Activated naive CD4-positive, alpha-beta T cell treated with anti-CD3 and anti-CD28 coated beads for 36 hours (primary cell): Measurements from ENCODE around the gene DLK1. TPM values are rescaled to one million over a fixed set of nuclear protein-coding genes. Genes with fewer than 3 reads are reported as not detected.

Source experiments
- CTCF ChIA-PET: fragments of 350-600 bp; sonication (Branson Sonifier 250); formaldehyde crosslinking; loops from one replicate; lab custom pipeline; 2021; ENCODE audit warnings: antibody characterized with exemption; lab: Charles Lee
- DNase-seq: peaks from one replicate; pipeline ENCODE4 v3.0.0-alpha.2; 2020
- H3K27ac Mint-ChIP-seq: one replicate; pipeline ENCODE4 v1.8.0; 2021; ENCODE audit warnings: mild to moderate bottlenecking, mixed read lengths
- H3K27me3 Mint-ChIP-seq: one replicate; pipeline ENCODE4 v1.8.0; 2021; ENCODE audit warnings: low read depth, mixed read lengths
- H3K36me3 Mint-ChIP-seq: one replicate; pipeline ENCODE4 v1.8.0; 2021; ENCODE audit warnings: low read depth, mixed read lengths
- H3K4me1 Mint-ChIP-seq: one replicate; pipeline ENCODE4 v1.8.0; 2021; ENCODE audit warnings: low read depth, mixed read lengths
- H3K4me3 Mint-ChIP-seq: one replicate; pipeline ENCODE4 v1.8.0; 2021; ENCODE audit warnings: mild to moderate bottlenecking, moderate library complexity, mixed read lengths
- H3K9me3 Mint-ChIP-seq: one replicate; pipeline ENCODE4 v1.8.0; 2021; ENCODE audit warnings: mixed read lengths
- intact Hi-C: fragments of 100-400 bp; cut with micrococcal nuclease; formaldehyde crosslinking; loops from one replicate; pipeline ENCODE4 v1.15.1; 2023
- total RNA-seq, 2 experiments: library from RNA; stranded (reverse); gene quantifications; one replicate each; pipeline ENCODE4 v1.2.3, GENCODE V29; 2021

DLK1 gene
- total RNA-seq, 2 experiments from 2014 or later = not detected

DNA sequence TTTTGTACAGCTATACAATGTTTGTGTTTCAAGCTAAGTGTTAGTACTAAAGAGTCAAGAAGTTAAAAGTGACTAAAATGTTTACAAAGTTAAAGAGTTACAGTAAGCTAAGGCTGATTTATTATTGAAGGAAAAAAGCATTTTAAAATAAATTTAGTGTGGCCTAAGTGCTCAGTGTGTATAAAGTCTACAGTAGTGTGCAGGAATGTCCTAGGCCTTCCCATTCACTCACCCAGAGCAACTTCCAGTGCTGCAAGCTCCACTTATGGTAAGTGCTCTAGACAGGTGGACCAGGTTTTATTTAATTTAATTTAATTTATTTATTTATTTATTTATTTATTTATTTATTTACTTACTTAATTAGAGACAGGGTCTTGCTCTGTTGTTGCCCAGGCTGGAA, 19.6 kb downstream of the DLK1 start:
- CTCF ChIA-PET = interaction anchor here (0.6 kb wide), 1 partner anchor 14 kb away, joined by 3 read pairs; no protein-coding TSS in a partner anchor
- intact Hi-C loops = no loop called here

DNA sequence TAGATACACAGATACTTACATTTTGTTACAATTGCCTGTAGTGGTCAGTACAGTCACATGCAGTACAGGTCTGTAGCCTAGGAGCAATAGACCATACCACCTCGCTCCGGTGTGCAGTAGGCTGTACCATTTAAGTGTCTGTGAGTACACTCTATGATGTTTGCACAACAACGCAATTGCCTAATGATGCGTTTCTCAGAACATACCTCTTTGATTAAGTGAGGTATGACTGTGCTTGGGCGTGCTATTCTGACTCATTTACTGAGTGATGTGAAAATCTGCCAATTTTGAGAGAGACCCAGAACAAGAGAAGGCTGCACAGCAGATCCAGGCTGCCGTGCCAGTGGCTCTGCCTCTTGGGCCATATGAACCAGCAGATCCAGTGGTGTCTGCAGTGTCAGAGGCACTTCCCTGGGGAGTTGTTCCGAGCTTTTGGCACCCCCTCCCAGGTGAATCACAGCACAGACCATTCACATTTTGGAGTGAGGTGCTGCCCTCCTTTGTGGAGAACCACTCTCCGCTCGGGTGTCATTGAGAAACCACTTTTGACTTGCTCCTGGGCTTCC, 20.4 kb downstream of the DLK1 start:
- Mint-ChIP-seq H3K36me3 (no peaks in the 10 kb centered on the region), H3K27ac (no peak overlapping the region), H3K27me3 (no peaks in the 10 kb centered on the region), H3K9me3 (no peaks in the 10 kb centered on the region), H3K4me1 (no peaks in the 10 kb centered on the region), H3K4me3 (no peak overlapping the region)
- CTCF ChIA-PET = no interaction called here
- peak; percentile 7 for DNase-seq
- intact Hi-C loops = no loop called here

More for the DNA sequence above, 19.6 kb downstream of the DLK1 start:
- H3K27ac Mint-ChIP-seq = no peak overlapping the region
- no peak overlapping the region for H3K4me3 Mint-ChIP-seq
- no peak for DNase-seq
- no peaks in the 10 kb centered on the region for H3K4me1 Mint-ChIP-seq
- peaks cover 1% of the 10 kb centered on the region for H3K9me3 Mint-ChIP-seq
- H3K27me3 Mint-ChIP-seq = no peaks in the 10 kb centered on the region
- H3K36me3 Mint-ChIP-seq = no peaks in the 10 kb centered on the region

DNA sequence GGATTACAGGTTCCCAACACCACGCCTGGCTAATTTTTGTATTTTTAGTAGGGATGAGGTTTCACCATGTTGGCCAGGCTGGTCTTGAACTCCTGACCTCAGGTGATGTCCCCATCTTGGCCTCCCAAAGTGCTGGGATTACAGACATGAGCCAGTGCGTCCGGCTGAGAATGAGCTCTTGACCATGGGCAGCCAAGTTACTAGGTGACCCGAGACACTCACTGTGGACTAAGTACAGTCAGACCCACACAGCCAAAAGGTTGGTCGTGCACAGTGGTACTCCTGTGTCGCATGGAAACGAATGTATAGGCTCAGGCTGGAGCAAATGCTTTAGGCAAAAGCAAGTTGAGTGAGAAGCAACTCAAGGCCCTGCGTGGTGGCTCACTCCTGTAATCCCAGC, 21.0 kb downstream of the DLK1 start:
- intact Hi-C loops = no loop called here
- Mint-ChIP-seq H3K36me3 (no peaks in the 10 kb centered on the region), H3K4me3 (no peak overlapping the region), H3K9me3 (no peaks in the 10 kb centered on the region), H3K4me1 (no peaks in the 10 kb centered on the region), H3K27me3 (no peaks in the 10 kb centered on the region), H3K27ac (no peak overlapping the region)
- CTCF ChIA-PET = no interaction called here
- no peak for DNase-seq

DNA sequence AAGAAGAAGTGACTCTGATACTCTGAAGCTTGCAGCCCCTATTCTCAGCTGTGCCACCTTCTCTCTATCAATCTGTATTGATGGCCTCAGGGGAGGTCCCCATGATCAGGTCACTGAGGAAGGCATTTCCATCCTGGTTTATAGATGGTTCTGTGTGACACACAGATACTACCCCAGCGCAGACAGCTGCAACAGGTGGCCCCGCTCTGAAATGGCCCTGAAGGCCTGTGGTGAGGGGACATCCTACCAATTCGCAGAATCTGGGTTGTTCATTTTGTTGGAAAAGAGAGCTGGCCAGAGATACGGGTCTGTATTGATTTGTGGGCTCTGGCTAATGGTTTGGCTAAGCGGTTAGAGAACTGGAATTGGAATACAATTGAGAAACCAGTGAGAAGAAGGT, 21.7 kb downstream of the DLK1 start:
- CTCF ChIA-PET = no interaction called here
- Mint-ChIP-seq H3K36me3 (no peaks in the 10 kb centered on the region), H3K27ac (no peak overlapping the region), H3K9me3 (no peaks in the 10 kb centered on the region), H3K4me1 (no peaks in the 10 kb centered on the region), H3K4me3 (no peak overlapping the region), H3K27me3 (no peaks in the 10 kb centered on the region)
- no peak for DNase-seq
- intact Hi-C loops = no loop called here

DNA sequence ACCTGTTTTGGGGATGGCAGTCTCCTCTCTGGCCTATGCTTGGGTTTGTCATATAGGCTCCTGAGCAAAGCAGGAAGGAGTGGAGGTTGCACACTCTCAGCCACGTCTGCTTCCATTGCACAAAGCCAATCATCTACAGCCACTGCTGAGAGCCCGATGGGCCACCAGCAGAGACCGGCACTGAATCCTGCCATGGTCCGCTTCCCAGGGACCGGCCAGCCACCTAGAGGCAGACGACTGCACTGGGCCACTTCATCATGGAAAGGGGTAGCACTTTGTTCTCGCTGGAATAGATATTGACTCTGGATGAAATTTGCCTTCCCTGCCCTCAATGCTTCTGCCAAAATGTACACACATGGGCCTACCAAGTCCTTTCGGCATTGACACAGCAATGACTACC, 22.3 kb downstream of the DLK1 start:
- H3K4me3 Mint-ChIP-seq = no peak overlapping the region
- DNase-seq = no peak
- no peaks in the 10 kb centered on the region for H3K27me3 Mint-ChIP-seq
- H3K27ac Mint-ChIP-seq = no peak overlapping the region
- H3K9me3 Mint-ChIP-seq = no peaks in the 10 kb centered on the region
- H3K4me1 Mint-ChIP-seq = no peaks in the 10 kb centered on the region
- intact Hi-C loops = no loop called here
- no peaks in the 10 kb centered on the region for H3K36me3 Mint-ChIP-seq
- CTCF ChIA-PET = no interaction called here

DNA sequence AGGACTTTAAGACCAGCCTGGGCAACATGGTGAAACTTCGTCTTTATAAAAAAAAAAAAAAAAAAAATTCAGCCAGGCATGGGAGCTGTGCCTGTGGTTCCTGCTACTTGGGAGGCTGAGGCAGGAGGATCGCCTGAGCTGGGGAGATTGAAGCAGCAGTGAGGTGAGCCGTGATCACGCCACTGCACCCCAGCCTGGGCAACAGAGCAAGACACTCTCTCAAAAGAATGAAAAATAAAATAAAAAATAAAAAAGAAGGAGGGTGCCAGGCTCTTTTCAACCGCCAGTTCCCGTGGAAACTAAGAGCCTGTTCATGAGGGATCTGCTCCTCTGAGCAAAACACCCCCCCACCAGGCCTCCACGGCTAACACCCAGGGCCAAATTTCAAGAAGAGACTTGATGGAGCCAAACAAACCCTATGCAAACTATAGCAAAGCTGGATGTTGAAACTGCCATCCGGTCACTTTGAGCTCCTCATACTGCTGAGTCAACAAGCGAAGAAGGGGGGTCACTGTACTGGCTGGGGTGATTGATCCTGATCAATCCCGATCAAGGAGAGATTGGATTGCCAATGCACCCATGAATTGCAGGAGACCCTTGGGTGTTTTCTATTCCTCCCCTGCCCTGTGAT, 23.4 kb downstream of the DLK1 start:
- no peaks in the 10 kb centered on the region for H3K36me3 Mint-ChIP-seq
- DNase-seq = no peak
- H3K4me1 Mint-ChIP-seq = no peaks in the 10 kb centered on the region
- H3K9me3 Mint-ChIP-seq = no peaks in the 10 kb centered on the region
- no peak overlapping the region for H3K4me3 Mint-ChIP-seq
- intact Hi-C loops = no loop called here
- CTCF ChIA-PET = no interaction called here
- no peak overlapping the region for H3K27ac Mint-ChIP-seq
- H3K27me3 Mint-ChIP-seq = peaks cover 3% of the 10 kb centered on the region

DNA sequence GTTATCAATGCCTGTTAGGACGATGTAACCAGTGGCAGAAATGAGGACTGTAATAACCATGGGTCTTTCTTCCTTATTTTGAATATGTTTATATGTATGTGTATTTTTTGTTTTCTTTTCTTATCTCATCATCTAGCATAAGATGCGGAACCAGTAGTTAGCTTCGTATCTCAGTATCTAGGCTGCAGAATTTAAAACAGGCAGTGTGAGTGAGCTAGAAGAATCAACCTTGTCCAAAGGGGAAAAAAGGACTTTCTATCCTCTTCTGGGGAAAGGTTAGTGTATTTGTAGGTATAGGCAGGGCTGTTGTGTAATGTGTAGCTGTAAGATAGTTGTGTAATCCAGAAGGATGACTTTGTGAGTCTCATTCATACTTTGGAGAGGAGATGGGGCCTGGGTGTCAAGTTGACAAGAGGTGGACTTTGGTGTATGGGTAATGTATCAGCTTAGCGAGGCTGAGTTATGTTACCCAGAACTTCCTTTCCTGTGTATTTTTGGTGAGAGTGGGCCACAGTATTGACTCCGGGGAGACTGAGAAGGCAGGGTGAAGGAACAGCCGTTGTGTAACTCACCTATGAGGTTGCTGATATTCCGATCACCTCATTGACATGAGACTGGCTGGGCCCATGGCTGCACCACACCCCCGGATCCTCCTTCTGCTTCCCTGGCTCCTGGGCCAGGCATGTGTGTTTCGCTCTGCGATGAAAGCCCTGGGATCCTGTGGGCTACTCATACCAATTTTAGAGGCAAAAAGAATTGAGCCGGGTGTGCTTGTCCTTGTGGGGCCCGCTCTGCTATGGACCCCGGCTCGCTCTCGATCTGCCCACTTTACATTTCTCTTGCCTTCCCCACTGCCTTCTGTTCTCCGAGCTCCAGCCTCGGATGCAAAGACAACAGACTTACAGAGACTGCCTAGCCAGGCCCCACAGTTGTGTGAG, 24.3 kb downstream of the DLK1 start:
- intact Hi-C loops = no loop called here
- no peaks in the 10 kb centered on the region for H3K4me1 Mint-ChIP-seq
- H3K4me3 Mint-ChIP-seq = no peak overlapping the region
- H3K36me3 Mint-ChIP-seq = no peaks in the 10 kb centered on the region
- H3K27ac Mint-ChIP-seq = no peak overlapping the region
- CTCF ChIA-PET = no interaction called here
- no peaks in the 10 kb centered on the region for H3K9me3 Mint-ChIP-seq
- peaks cover 6% of the 10 kb centered on the region for H3K27me3 Mint-ChIP-seq
- no peak for DNase-seq

DNA sequence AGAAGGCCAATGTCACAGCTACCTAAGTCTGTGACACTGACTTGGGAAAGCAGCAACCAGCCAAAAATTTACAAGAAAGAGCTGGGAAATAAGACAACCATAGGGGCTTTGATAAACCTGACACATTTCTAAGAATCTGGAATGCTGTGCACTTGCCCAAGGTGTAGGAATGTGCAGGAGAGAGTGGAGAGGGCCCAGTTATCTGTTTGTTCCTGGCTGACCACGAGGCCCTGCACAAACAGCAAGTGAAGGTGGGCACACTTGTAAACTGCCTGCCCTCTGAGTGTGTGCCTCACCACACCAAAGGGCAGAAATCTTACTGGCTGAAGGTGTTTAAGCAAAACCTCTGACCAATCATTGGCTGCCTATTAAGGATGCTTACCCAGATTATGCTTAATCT, 27.3 kb downstream of the DLK1 start:
- Mint-ChIP-seq H3K4me1 (no peaks in the 10 kb centered on the region), H3K36me3 (no peaks in the 10 kb centered on the region), H3K27me3 (peaks cover 6% of the 10 kb centered on the region), H3K4me3 (no peak overlapping the region), H3K27ac (no peak overlapping the region), H3K9me3 (no peaks in the 10 kb centered on the region)
- DNase-seq = no peak
- intact Hi-C loops = no loop called here
- CTCF ChIA-PET = interaction anchor here (1.8 kb wide), 1 partner anchor 10 kb away, joined by 4 read pairs; no protein-coding TSS in a partner anchor

DNA sequence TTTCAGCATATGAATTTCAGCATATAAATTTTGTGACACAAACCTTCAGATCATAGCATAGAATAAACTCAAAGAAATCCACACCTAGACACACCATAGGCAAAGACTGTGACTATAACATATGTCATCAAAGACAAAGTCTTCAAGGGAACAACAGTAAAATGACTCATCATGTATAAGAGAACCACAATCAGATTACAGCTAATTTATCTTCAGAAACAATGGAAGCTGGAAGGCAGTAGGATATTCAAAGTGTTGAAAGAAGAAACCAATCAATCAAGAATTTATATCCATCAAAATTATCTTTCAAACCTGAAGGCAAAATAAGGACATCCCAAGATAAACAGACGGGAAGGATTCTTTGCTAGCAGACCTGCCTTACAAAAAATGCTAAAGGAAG, 29.0 kb downstream of the DLK1 start:
- Mint-ChIP-seq H3K27me3 (peaks cover 6% of the 10 kb centered on the region), H3K4me3 (no peak overlapping the region), H3K4me1 (no peaks in the 10 kb centered on the region), H3K9me3 (no peaks in the 10 kb centered on the region), H3K36me3 (no peaks in the 10 kb centered on the region), H3K27ac (no peak overlapping the region)
- CTCF ChIA-PET = no interaction called here
- DNase-seq = no peak
- intact Hi-C loops = no loop called here

DNA sequence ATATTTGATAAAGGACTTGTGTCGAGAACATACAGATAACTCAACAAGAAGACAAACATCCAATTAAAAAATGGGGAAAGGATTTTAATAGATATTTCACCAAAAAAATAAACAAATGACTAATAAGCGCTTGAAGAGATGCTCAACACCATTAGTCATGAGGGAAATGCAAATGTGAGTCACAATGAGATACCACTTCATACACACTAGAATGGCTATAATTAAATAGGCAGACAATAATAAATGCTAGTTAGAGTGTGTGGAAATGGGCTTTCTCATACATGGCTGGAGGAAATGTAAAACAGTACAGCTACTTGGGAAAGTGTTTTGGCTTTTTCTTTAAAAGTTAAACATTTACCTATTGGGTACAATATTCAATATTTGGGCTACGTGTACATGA, 34.8 kb downstream of the DLK1 start:
- Mint-ChIP-seq H3K4me3 (no peak overlapping the region), H3K27me3 (no peaks in the 10 kb centered on the region), H3K27ac (no peak overlapping the region), H3K36me3 (no peaks in the 10 kb centered on the region), H3K4me1 (no peaks in the 10 kb centered on the region), H3K9me3 (no peaks in the 10 kb centered on the region)
- CTCF ChIA-PET = interaction anchor here (0.6 kb wide), 2 partner anchors 9 to 40 kb away, joined by 3 read pairs; no protein-coding TSS in a partner anchor
- intact Hi-C loops = no loop called here
- no peak for DNase-seq

DNA sequence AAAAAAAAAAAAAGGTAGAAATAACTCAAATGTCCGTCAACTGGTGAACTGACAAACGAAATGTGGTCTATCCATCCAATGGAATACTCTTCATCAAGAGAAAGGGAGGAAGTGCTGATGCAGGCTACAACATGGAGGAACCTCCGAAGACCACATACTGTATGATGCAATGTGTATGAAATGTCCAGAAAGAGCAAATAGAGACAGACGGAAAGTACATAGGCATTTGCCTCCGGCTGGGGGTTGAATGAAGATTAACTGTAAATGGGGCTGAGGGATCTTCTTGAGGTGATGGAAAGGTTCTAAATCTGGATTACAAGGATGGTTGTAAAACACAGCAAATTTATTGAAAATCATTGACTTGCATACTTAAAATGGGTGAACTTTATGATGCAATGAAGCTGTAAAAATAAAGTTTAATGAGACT, 35.4 kb downstream of the DLK1 start:
- no peak overlapping the region for H3K27ac Mint-ChIP-seq
- H3K4me3 Mint-ChIP-seq = no peak overlapping the region

DNA sequence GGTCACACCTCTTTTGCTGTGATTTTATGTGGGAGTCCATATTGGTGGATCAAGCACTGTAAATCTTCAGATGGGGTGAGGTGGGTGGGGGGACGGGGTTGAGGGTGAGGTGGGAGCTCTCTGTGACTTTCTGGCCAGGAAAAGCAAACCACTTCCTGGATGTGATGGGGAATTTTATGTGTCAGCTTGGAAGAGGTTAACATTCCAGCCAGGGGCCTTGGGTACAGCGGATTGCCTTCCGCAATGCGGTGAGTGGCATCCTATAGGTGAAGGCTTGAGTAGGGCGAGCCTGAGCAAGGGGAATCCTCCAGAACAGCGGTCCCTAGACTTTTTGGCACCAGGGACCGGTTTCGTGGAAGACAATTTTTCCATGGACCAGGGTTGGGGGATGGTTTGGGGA, 36.2 kb downstream of the DLK1 start:
- Mint-ChIP-seq H3K9me3 (no peaks in the 10 kb centered on the region), H3K4me1 (no peaks in the 10 kb centered on the region), H3K27ac (no peak overlapping the region), H3K36me3 (no peaks in the 10 kb centered on the region), H3K27me3 (no peaks in the 10 kb centered on the region), H3K4me3 (no peak overlapping the region)
- DNase-seq = no peak
- intact Hi-C loops = no loop called here
- CTCF ChIA-PET = no interaction called here

More for the DNA sequence above, 35.4 kb downstream of the DLK1 start:
- Mint-ChIP-seq H3K4me1 (no peaks in the 10 kb centered on the region), H3K27me3 (no peaks in the 10 kb centered on the region), H3K36me3 (no peaks in the 10 kb centered on the region), H3K9me3 (no peaks in the 10 kb centered on the region)
- CTCF ChIA-PET = interaction anchor here (0.6 kb wide), 1 partner anchor 39 kb away, joined by 3 read pairs; no protein-coding TSS in a partner anchor
- no peak for DNase-seq
- intact Hi-C loops = no loop called here
